AG09319 (cell line): ENCODE measurements around the gene GINS3.

ENCODE experiments used
- DNase-seq: peaks from one replicate; pipeline ENCODE4 v3.0.0-alpha.2; 2010; ENCODE audit warnings: low read depth; ENCODE audit errors: extremely low read depth
- CTCF ChIP-seq: IDR thresholded peaks from 2 replicates; pipeline ENCODE4 v1.5.1; 2011; ENCODE audit warnings: low read depth, mild to moderate bottlenecking, inconsistent platforms, low read length, moderate library complexity

The GINS3 gene

DNA sequence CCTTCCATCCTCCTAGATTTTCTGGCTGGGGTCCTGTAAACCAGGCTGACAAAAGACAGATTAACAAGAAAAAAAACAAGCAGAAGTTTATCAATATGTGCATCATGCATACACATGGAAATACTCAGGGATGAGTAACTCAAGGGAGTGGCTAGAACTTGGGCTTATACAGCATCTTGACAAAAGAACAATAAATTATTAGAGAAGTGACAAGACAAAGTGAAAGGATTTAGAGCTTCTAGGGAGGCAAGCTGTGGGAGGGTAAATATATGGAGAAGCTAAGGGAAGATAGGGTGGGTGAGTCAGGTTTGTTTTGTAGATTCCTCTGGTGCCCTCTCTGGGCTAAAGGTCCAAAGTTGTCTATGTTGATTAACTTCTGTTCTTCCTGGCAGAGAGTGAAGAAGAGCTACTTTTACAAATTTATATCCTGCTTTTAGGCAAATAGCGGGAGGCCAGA, 59.7 kb downstream of the GINS3 start:
- DNase-seq, result no peak
- TF ChIP-seq CTCF, result no peak

DNA sequence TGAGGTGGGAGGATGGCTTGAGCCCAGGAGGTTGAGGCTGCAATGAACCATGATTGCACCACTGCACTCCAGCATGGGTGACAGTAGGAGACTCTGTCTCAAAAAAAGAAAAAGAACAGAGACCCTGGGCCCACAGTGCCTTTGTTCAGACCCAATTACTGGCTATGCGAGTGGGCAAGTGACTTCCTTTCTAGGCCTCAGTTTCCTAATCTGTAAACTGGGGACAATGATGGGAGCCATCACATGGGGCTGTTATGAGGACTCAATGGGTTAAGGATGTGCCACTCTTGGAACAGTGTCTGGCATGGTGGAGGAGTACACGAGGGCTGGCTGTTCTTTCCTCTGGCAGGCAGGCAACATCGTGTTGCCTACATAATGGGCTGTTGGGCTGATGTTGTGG, 60.4 kb downstream of the GINS3 start:
- DNase-seq, result no peak
- no peak for TF ChIP-seq CTCF

DNA sequence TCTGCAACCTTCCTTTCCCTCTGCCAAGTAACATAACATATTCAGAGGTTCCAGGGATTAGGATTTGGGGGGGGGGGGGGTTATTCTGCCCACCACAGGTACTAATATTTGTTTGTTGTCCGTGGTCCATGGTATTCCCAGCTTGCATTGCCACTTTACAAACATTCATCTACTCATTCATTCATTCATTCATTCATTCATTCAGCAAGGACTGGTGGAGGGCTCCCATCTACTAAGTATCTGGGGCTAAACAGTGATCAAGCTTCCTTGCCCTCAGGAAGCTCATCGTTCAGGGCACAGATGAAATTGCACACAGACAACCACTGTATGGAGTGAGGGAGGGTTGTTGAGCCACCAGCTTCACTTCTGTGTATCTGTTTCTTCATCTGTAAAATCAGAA, 61.9 kb downstream of the GINS3 start:
- no peak for TF ChIP-seq CTCF
- DNase-seq, result no peak

- TF ChIP-seq CTCF, result no peak
- no peak for DNase-seq
These were observed 62.6 kb downstream of the GINS3 start for GRCh38 chr16:58454856-58455255.
